BE2C (cell line): ENCODE results near the gene GPX3.

ENCODE experiments used
- DNase-seq: peaks from one replicate; pipeline ENCODE4 v3.0.0-alpha.2; 2020
- H3K27me3 ChIP-seq: fragments of 250-450 bp; sonication (Bioruptor Pico); 2 replicates; pipeline ENCODE4 v1.5.1; 2020; ENCODE audit warnings: mild to moderate bottlenecking
- H3K36me3 ChIP-seq: fragments of 250-450 bp; sonication (Bioruptor Pico); 2 replicates; pipeline ENCODE4 v1.5.1; 2020; ENCODE audit warnings: mild to moderate bottlenecking
- H3K4me1 ChIP-seq: fragments of 250-450 bp; sonication (Bioruptor Pico); 2 replicates; pipeline ENCODE4 v1.5.1; 2020
- H3K4me3 ChIP-seq: 2 replicates; pipeline ENCODE4 v1.5.1; 2011; ENCODE audit warnings: low read depth, low read length
- H3K9me3 ChIP-seq: fragments of 250-450 bp; sonication (Bioruptor Pico); 2 replicates; pipeline ENCODE4 v1.5.1; 2020
- CTCF ChIP-seq: IDR thresholded peaks from 2 replicates; pipeline ENCODE4 v1.5.1; 2012; ENCODE audit warnings: mild to moderate bottlenecking, low read depth, low read length

Gene GPX3

GRCh38 chr5:151047814-151048425, 27.5 kb downstream of the GPX3 start:
- DNase-seq = peak; percentile 23
- Histone ChIP-seq H3K4me3 (no peak overlapping the region), H3K36me3 (peaks cover 25% of the 10 kb centered on the region), H3K9me3 (no peaks in the 10 kb centered on the region), H3K4me1 (no peaks in the 10 kb centered on the region), H3K27me3 (no peaks in the 10 kb centered on the region)
- peak; percentile 86 for TF ChIP-seq CTCF

- DNase-seq = no peak
- Histone ChIP-seq H3K36me3 (peaks cover 25% of the 10 kb centered on the region), H3K4me3 (no peak overlapping the region)
These were observed 28.1 kb downstream of the GPX3 start for GRCh38 chr5:151048526-151048925.

GRCh38 chr5:151051066-151051930, 30.9 kb downstream of the GPX3 start:
- H3K9me3 ChIP-seq = no peaks in the 10 kb centered on the region
- H3K36me3 ChIP-seq = peaks cover 20% of the 10 kb centered on the region
- TF ChIP-seq CTCF = peak; percentile 93
- DNase-seq = peak; percentile 81
- H3K4me1 ChIP-seq = no peaks in the 10 kb centered on the region
- H3K4me3 ChIP-seq = no peak overlapping the region
- H3K27me3 ChIP-seq = no peaks in the 10 kb centered on the region

More at GRCh38 chr5:151048526-151048925, 28.1 kb downstream of the GPX3 start:
- Histone ChIP-seq H3K9me3 (no peaks in the 10 kb centered on the region), H3K27me3 (no peaks in the 10 kb centered on the region), H3K4me1 (no peaks in the 10 kb centered on the region)
- peak; percentile 34 for TF ChIP-seq CTCF

GRCh38 chr5:151051931-151052608, 31.7 kb downstream of the GPX3 start:
- Histone ChIP-seq H3K27me3 (no peaks in the 10 kb centered on the region), H3K4me1 (no peaks in the 10 kb centered on the region), H3K9me3 (no peaks in the 10 kb centered on the region), H3K4me3 (no peak overlapping the region), H3K36me3 (peaks cover 23% of the 10 kb centered on the region)
- DNase-seq = no peak
- TF ChIP-seq CTCF = no peak

GRCh38 chr5:151052836-151053235, 32.4 kb downstream of the GPX3 start:
- H3K27me3 ChIP-seq = no peaks in the 10 kb centered on the region
- no peak for TF ChIP-seq CTCF
- H3K36me3 ChIP-seq = peaks cover 22% of the 10 kb centered on the region
- no peaks in the 10 kb centered on the region for H3K4me1 ChIP-seq
- H3K4me3 ChIP-seq = no peak overlapping the region
- H3K9me3 ChIP-seq = no peaks in the 10 kb centered on the region
- DNase-seq = no peak
